GM19035 (cell line): ENCODE measurements around the gene IL1B.

Source experiments
- ATAC-seq: cut with Tn5 transposase; IDR thresholded peaks from one replicate; pipeline ENCODE4 v1.9.1; 2021; ENCODE audit not compliant: unreplicated experiment

IL1B gene

GRCh38 chr2:112811276-112811831 lies 25.2 kb downstream of the IL1B start:
- ATAC-seq: no peak

GRCh38 chr2:112809112-112809511 lies 27.5 kb downstream of the IL1B start:
- no peak for ATAC-seq

- ATAC-seq: no peak
These were observed 29.3 kb downstream of the IL1B start for GRCh38 chr2:112807233-112807807.

- ATAC-seq: peak; percentile 73
These were observed 31.0 kb downstream of the IL1B start for GRCh38 chr2:112805542-112805941.

GRCh38 chr2:112803691-112804521 lies 32.7 kb downstream of the IL1B start:
- ATAC-seq: no peak

GRCh38 chr2:112800881-112801583 lies 35.5 kb downstream of the IL1B start:
- no peak for ATAC-seq

GRCh38 chr2:112798979-112799975 lies 37.3 kb downstream of the IL1B start:
- ATAC-seq: no peak

GRCh38 chr2:112796486-112796885 lies 40.1 kb downstream of the IL1B start:
- no peak for ATAC-seq

GRCh38 chr2:112795774-112796173 lies 40.8 kb downstream of the IL1B start:
- no peak for ATAC-seq

GRCh38 chr2:112794841-112795240 lies 41.7 kb downstream of the IL1B start:
- ATAC-seq: no peak

GRCh38 chr2:112794131-112794733 lies 42.3 kb downstream of the IL1B start:
- peak; percentile 69 for ATAC-seq

- ATAC-seq: peak; percentile 32
These were observed 43.1 kb downstream of the IL1B start for GRCh38 chr2:112793449-112793978.

- ATAC-seq: no peak
These were observed 44.2 kb downstream of the IL1B start for GRCh38 chr2:112792419-112792818.

GRCh38 chr2:112791693-112792230 lies 44.8 kb downstream of the IL1B start:
- no peak for ATAC-seq

GRCh38 chr2:112791019-112791418 lies 45.6 kb downstream of the IL1B start:
- ATAC-seq: no peak

- ATAC-seq: no peak
These were observed 46.3 kb downstream of the IL1B start for GRCh38 chr2:112790305-112790704.

- ATAC-seq: no peak
These were observed 47.4 kb downstream of the IL1B start for GRCh38 chr2:112789186-112789585.

- no peak for ATAC-seq
These were observed 47.9 kb downstream of the IL1B start for GRCh38 chr2:112788653-112789052.

GRCh38 chr2:112787729-112788393 lies 48.7 kb downstream of the IL1B start:
- no peak for ATAC-seq
